Gastroesophageal sphincter (tissue), 3 donors: ENCODE measurements around the gene BMS1.
"Not testable (repeated sequence)": the region's sequence is repeated elsewhere in the genome, so short reads cannot be mapped to it uniquely, and the experiment has no call there.

ENCODE experiments used
- POLR2A ChIP-seq, 2 donors: fragments of 450-650 bp; IDR thresholded peaks; one replicate each; pipeline ENCODE4 v1.6.1; 2017; ENCODE audit warnings: antibody characterized with exemption in 2 of 2, mild to moderate bottlenecking in 2 of 2, moderate library complexity in 1 of 2
- POLR2AphosphoS5 ChIP-seq: sonication (generic); formaldehyde crosslinking; IDR thresholded peaks from one replicate; pipeline ENCODE4 v1.6.1; 2017; ENCODE audit warnings: antibody characterized with exemption
- TF ChIP-seq, protein P1 (sequence below), 4 experiments: fragments of 200-600 bp in 2 of 4; fragments of 450-650 bp in 2 of 4; sonication (generic) in 1 of 4; IDR thresholded peaks; one replicate each; pipeline ENCODE4 v1.5.1; 2017 to 2019; ENCODE audit warnings: antibody characterized with exemption in 4 of 4, mild to moderate bottlenecking in 2 of 4, moderate library complexity in 2 of 4

DNA sequence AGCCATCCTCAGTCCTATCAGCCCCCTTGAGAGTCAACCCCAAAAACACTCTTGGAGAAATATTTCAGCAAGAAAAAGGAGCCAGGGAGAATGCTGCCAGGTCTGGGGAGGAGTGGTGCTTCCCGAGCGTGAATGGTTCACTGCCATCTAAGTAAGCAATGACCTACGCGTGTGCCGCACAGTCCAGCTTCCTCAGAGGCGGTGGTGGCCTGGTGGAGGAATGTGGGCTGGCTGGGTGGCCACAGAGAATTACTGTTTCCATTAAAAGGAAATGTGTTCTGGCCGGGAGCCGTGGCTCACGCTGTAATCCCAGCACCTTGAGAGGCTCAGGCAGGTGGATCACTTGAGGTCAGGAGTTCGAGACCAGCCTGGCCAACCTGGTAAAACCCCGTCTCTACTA lies 77.4 kb downstream of the BMS1 start:
- TF ChIP-seq, protein P1, sequence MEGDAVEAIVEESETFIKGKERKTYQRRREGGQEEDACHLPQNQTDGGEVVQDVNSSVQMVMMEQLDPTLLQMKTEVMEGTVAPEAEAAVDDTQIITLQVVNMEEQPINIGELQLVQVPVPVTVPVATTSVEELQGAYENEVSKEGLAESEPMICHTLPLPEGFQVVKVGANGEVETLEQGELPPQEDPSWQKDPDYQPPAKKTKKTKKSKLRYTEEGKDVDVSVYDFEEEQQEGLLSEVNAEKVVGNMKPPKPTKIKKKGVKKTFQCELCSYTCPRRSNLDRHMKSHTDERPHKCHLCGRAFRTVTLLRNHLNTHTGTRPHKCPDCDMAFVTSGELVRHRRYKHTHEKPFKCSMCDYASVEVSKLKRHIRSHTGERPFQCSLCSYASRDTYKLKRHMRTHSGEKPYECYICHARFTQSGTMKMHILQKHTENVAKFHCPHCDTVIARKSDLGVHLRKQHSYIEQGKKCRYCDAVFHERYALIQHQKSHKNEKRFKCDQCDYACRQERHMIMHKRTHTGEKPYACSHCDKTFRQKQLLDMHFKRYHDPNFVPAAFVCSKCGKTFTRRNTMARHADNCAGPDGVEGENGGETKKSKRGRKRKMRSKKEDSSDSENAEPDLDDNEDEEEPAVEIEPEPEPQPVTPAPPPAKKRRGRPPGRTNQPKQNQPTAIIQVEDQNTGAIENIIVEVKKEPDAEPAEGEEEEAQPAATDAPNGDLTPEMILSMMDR (IDR thresholded peaks at IDR 0.05): not testable (repeated sequence)
- not testable (repeated sequence) for TF ChIP-seq POLR2A (IDR thresholded peaks at IDR 0.05); POLR2AphosphoS5
